Middle frontal gyrus (tissue), 1 donor: ENCODE data around the gene GLIS2.

Experiments
- DNase-seq: peaks from one replicate; pipeline ENCODE4 v3.0.0-alpha.2; 2015; ENCODE audit warnings: low spot score; ENCODE audit errors: extremely low spot score

GLIS2 gene

GRCh38 chr16:4315186-4316107, at the start of gene GLIS2:
Gene GLIS2 (plus strand): TSS chr16:4316067. CDS start chr16:4332281, 16,214 bp downstream.
- no peak for DNase-seq

GRCh38 chr16:4266372-4266771, 49.5 kb upstream of the GLIS2 start:
- no peak for DNase-seq

DNA sequence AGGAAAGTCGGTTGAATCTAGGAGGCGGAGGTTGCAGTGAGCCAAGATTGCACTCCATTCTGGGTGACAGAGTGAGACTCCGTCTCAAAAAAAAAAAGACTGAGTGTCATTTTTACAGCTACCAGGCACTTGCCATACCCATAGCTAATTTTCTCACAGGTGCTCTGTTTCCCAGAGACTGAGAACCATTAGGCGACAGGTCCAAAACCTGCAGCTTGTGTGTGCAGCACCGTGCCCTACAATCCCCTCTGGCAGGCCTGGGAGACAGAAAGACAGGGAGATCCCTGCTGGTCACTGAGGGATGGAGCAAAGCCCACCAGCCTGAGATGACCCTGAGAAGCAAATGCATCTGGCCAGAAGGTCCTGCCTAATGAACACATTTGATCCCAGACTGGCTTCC, 45.8 kb upstream of the GLIS2 start:
- no peak for DNase-seq

DNA sequence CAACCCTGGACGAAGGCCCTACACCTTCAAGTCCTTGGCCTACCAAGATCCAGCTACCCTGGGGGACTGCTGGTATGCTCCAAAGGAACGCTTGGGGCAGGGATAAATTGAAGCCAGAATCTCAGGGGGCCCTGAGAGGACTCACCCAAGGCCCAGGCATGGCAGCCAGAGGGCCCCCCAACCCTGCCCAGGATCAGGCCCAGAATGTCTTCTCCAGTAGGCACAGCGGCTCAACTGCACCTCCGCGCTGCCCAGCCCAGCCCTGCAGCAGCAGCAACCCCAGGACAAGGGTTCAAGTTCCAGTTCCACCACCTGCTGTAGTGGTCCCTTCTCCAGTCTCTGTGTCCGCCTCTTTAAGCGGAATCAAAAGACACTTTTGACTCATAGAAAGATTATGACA, 45.3 kb upstream of the GLIS2 start:
- DNase-seq: no peak

DNA sequence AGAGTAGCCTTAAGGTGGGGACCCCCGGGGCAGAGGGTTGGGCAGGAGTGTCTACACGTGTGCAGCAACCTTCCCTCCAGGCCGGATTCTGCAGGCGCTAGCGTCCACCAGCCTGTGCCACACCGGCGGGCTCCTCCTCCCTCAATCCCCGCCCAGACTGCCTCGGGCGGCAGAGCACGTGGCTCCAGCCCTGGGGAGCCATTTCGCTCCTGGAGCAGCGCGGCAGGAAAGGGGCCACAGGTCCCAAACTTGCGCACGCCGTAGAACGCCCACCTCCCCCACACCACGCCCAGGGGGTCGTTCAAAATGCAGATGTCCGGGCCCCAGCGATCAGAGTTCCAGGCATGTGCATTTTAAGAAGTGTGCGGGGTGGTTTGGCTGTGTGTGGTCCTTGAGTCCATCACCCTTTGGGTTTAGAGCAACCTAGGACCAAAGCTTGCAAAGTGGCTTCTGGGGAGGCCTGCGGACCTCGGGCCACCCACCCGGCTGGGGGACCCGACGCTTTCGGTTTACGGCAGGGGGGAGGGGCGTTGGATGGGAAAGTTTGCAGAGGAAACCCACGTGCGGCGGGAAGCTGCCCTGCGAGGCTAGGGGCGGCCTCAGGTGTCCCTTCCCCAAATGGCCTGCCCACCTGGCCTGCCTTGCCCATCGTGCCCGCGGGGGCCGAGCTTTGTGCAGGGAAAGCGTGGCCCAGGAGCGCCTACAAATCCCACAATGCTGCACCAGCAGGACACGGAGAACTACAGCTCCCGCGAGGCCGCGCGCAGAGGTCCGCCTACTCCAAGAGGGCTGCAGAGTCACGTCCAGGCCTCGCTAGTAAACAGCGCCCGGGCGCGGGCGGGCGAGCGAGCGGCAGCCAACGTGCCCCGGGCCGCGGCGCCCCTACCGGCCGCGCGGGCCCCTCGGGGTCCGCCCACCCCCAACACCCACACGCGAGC, 44.4 kb upstream of the GLIS2 start:
- DNase-seq: peak; percentile 81

DNA sequence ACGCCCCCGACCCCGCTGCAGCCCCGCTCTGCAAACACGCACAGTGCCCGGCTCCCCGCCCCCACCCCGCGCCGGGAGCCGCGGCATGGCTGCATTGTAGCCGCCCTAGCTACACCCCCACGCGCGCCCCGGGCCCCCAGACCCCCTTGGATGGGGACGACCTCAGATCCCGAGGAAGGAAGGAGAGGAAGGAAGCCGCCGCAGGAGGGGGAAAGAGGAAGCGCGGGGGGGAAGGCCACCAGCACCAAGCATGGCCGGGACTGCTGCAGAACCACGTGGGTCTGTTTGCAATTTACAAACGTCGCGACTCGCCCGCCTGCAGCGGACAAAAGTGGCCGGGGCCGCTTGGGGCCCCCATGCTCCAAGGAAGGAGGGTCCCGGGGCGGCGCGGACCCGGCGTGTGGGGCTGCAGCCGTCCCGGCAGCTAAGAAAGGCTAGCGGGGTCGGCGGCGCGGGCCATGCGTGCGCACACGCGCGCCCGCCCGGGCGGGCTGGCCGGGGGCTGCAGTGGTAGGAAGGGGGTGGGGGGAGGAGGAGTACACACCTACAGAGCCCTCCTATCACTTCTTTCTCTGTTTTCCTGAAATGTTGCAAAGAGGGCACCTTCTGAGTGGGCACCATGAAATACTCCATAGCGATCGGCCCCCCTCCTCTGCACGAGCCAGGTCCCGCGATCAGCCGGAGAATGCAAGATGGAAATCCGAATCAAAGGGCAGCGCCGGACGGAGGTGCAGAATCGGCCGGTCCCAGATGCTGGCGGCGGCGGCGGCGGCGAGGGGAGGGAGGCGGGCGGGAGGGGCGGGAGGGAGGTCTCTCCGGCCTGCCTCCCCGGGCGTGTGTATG, 43.5 kb upstream of the GLIS2 start:
- DNase-seq: no peak

GRCh38 chr16:4273858-4274311, 42.0 kb upstream of the GLIS2 start:
- no peak for DNase-seq

- no peak for DNase-seq
Observed at GRCh38 chr16:4275861-4276260, 40.0 kb upstream of the GLIS2 start.

GRCh38 chr16:4277987-4278513, 37.8 kb upstream of the GLIS2 start:
- DNase-seq: no peak

DNA sequence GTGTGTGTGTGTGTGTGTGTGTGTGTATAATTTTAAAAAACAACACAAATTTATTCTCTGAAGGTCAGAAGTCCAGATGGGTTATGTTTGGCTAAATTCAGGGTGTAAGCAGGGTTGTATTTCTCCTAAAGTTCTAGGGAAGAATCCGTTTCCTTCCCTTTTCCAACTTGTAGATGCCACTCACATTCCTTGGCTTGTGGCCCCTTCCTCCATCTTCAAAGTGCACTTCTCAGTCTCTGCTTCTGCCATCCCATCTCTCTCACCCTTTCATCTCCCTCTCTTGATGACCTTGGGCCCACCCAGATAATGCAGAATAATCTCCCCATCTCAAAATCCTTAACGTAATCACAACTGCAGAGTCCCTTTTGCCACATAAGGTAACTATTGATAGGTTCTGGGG, 35.2 kb upstream of the GLIS2 start:
- no peak for DNase-seq

DNA sequence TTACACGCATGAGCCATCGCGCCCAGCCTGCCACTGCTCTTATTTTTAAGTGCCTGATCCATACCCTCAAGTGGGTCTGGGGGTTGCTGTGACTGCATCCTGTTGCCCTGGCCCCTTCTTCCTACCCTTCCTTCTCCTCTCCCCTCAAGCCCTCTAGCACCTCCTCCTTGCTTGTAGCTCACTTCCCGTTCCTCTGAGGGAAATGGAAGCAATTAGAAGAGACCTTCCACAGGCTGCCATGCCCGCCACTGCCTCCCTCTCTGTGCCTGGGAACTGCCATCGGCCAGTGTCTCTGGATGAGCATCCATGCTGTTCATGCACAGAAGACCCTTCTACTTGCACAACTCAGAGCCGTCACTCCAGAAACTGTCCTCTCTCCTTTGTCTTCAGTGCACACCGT, 32.4 kb upstream of the GLIS2 start:
- no peak for DNase-seq

- no peak for DNase-seq
Observed at GRCh38 chr16:4283939-4284338, 31.9 kb upstream of the GLIS2 start.

DNA sequence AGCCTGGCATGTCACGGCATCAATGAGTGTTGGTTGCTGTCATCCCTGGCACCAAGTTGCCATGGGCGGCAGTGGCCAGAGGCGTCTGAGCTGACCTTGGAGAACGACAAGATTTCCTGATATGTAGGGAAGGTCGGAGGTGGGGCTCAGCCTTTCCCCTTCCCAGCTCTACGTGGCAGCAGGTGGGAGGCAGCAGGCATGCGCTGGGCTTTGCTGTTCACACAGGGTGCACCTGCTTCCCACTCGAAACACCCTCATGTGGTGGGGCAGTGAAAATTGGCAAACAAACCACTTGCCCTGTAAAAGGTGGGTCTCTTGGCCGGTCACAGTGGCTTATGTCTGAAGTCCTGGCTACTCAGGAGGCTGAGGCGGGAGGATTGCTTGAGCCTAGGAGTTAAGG, 30.7 kb upstream of the GLIS2 start:
- no peak for DNase-seq

DNA sequence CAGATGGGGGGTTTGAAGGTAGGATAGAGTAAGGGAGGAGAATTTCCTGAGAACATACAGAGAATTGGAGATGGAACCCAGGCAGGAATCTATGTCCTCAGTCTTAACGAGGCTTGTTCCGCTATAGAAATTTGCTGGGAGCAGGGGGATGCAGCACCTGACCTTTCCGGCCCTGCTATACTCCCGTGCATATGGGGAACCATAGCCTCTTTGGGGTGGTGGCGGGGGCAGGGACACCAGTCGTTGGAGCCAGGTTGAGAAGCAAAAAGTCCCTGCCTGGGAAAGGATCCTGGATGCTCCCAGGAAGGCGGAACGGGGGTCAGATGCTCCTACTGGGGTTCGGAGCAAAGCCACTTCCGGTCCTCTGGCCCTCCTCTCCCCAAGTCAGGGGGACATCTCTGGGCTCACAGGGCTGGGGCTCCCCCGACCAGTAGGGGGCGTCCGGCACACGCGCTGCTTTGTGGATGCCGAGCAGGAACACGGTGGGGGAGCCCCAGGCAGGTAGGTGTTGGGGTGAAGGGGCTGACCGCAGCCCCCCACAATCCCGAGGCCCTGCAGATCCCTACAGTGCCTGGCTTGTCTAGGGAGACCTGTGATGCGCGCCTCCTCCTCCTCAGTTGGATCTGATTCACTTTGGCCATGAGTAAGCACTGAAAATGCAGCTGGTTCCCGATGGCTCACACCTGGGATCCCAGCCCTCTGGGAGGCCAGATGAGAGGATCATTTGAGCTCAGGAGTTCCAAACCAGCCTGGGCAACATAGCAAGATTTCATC, 27.5 kb upstream of the GLIS2 start:
- DNase-seq: no peak

- DNase-seq: no peak
Observed at GRCh38 chr16:4290236-4290830, 25.5 kb upstream of the GLIS2 start.

DNA sequence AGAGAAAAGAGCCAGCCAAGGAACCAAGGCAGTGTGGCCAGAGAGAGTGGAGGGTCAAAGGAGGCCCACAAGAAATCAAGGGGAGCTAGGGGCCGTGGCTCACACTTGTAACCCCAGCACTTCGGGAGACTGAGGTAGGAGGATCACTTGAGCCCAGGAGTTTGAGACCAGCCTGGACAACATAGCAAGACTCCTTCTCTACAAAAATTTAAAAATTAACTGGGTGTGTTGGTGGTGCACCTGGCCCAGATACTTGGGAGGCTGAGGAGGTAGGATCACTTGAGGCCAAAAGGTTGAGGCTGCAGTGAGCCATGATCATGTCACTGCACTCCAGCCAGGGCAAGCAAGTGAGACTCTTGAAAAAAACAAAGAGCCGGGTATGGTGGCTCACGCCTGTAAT, 24.2 kb upstream of the GLIS2 start:
- DNase-seq: no peak

- DNase-seq: no peak
Observed at GRCh38 chr16:4293181-4293716, 22.6 kb upstream of the GLIS2 start.

GRCh38 chr16:4293822-4294457, 21.9 kb upstream of the GLIS2 start:
- no peak for DNase-seq

DNA sequence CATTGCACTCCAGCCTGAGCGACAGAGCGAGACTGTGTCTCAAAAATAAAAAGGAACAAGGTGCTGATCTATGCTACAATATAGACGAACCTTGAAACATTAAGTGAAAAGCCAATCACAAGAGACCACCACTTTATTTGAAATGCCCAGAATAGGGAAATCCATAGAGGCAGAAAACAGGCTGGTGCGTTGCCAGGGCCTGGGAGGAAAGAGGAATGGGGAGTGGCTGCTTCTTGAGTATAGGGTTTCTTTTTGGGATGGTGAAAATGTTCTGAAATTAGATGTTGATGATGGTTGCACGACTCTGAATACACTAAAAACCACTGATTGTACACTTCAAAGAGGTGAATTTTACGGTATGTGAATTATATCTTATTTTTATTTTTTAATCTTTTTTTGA, 20.3 kb upstream of the GLIS2 start:
- no peak for DNase-seq
